Mesendoderm (in vitro differentiated cells): ENCODE data around the gene MARK4.

Source experiments
- DNase-seq: peaks from one replicate; pipeline ENCODE4 v3.0.0; 2013
- H2AK5ac ChIP-seq: 2 replicates; pipeline ENCODE4 v1.6.1; 2013; ENCODE audit warnings: low read length, inconsistent platforms
- H2BK120ac ChIP-seq: 2 replicates; pipeline ENCODE4 v1.6.1; 2013; ENCODE audit warnings: low read depth, mild to moderate bottlenecking, low read length, moderate library complexity, mixed read lengths
- H2BK15ac ChIP-seq: replicated peaks from 2 replicates; pipeline ENCODE4 v1.6.1; 2013; ENCODE audit warnings: low read depth, mild to moderate bottlenecking, moderate library complexity
- H2BK5ac ChIP-seq: 2 replicates; pipeline ENCODE4 v1.6.1; 2013; ENCODE audit warnings: low read length, inconsistent platforms
- H3K18ac ChIP-seq: 2 replicates; pipeline ENCODE4 v1.6.1; 2013; ENCODE audit warnings: mild to moderate bottlenecking, low read length, mixed read lengths
- H3K23ac ChIP-seq: one replicate; pipeline ENCODE4 v1.6.1; 2013; ENCODE audit warnings: low read length
- H3K27ac ChIP-seq: 2 replicates; pipeline ENCODE4 v1.5.1; 2013; ENCODE audit warnings: low read depth, mild to moderate bottlenecking, inconsistent platforms, low read length, moderate library complexity
- H3K27me3 ChIP-seq: 2 replicates; pipeline ENCODE4 v1.6.1; 2013; ENCODE audit warnings: low read length, control low read depth, mild to moderate bottlenecking, inconsistent platforms; ENCODE audit not compliant: insufficient read depth, poor library complexity
- H3K36me3 ChIP-seq: 2 replicates; pipeline ENCODE4 v1.6.1; 2013; ENCODE audit warnings: low read length, inconsistent platforms; ENCODE audit not compliant: control insufficient read depth, insufficient read depth
- H3K4ac ChIP-seq: one replicate; pipeline ENCODE4 v1.6.1; 2013; ENCODE audit warnings: low read depth, mild to moderate bottlenecking, low read length, moderate library complexity
- H3K4me1 ChIP-seq: 2 replicates; pipeline ENCODE4 v1.6.1; 2013; ENCODE audit warnings: low read depth, low read length, inconsistent platforms; ENCODE audit not compliant: control insufficient read depth
- H3K4me2 ChIP-seq: 2 replicates; pipeline ENCODE4 v1.6.1; 2013; ENCODE audit warnings: low read length
- H3K4me3 ChIP-seq: 2 replicates; pipeline ENCODE4 v1.5.1; 2013; ENCODE audit warnings: mild to moderate bottlenecking, low read length
- H3K56ac ChIP-seq: one replicate; pipeline ENCODE4 v1.6.1; 2013; ENCODE audit warnings: low read length
- H3K79me1 ChIP-seq: 2 replicates; pipeline ENCODE4 v1.6.1; 2013; ENCODE audit warnings: low read length, inconsistent platforms
- H3K79me2 ChIP-seq: 2 replicates; pipeline ENCODE4 v1.6.1; 2013; ENCODE audit warnings: mild to moderate bottlenecking, low read length; ENCODE audit not compliant: control insufficient read depth, insufficient read depth
- H3K9ac ChIP-seq: 2 replicates; pipeline ENCODE4 v1.6.1; 2013; ENCODE audit warnings: low read length, inconsistent platforms
- H4K5ac ChIP-seq: one replicate; pipeline ENCODE4 v1.6.1; 2013; ENCODE audit warnings: low read length
- H4K8ac ChIP-seq: one replicate; pipeline ENCODE4 v1.6.1; 2013; ENCODE audit warnings: low read depth, mild to moderate bottlenecking, control low read depth, low read length, moderate library complexity
- WGBS: extraction: QIAGEN DNeasy Blood & Tissue Kit; methylation state at CpG from one replicate; pipeline ENCODE4 v1.1.7; 2013; ENCODE audit warnings: low lambda C conversion rate, missing lambda C conversion rate; ENCODE audit not compliant: insufficient coverage; ENCODE audit errors: extremely low coverage; 5-methylcytosine and 5-hydroxymethylcytosine counted together

The MARK4 gene

GRCh38 chr19:45250216-45250831 is 747 bp upstream of the MARK4 start:
- H3K27me3 ChIP-seq, result no peaks in the 10 kb centered on the region
- H2AK5ac ChIP-seq, result no peak overlapping the region
- H4K8ac ChIP-seq, result no peak overlapping the region
- no peaks in the 10 kb centered on the region for H3K4me1 ChIP-seq
- no peak overlapping the region for H3K23ac ChIP-seq
- no peak overlapping the region for H3K18ac ChIP-seq
- peak overlapping the region; percentile 91 for H3K56ac ChIP-seq
- no peaks in the 10 kb centered on the region for H3K36me3 ChIP-seq
- H3K27ac ChIP-seq, result no peak overlapping the region
- H3K4ac ChIP-seq, result no peak overlapping the region
- H2BK120ac ChIP-seq, result no peak overlapping the region
- no peak overlapping the region for H3K4me3 ChIP-seq
- no peak overlapping the region for H4K5ac ChIP-seq
- H2BK5ac ChIP-seq, result no peak overlapping the region
- no peak overlapping the region for H2BK15ac ChIP-seq
- peaks cover 11% of the 10 kb centered on the region for H3K79me1 ChIP-seq
- peak overlapping the region; percentile 71 for H3K9ac ChIP-seq
- peak; percentile 39 for DNase-seq
- peak overlapping the region; percentile 32 for H3K4me2 ChIP-seq
- H3K79me2 ChIP-seq, result peaks cover 5% of the 10 kb centered on the region
- no CpG with 5 or more reads among the region's 14 CpGs for WGBS

DNA sequence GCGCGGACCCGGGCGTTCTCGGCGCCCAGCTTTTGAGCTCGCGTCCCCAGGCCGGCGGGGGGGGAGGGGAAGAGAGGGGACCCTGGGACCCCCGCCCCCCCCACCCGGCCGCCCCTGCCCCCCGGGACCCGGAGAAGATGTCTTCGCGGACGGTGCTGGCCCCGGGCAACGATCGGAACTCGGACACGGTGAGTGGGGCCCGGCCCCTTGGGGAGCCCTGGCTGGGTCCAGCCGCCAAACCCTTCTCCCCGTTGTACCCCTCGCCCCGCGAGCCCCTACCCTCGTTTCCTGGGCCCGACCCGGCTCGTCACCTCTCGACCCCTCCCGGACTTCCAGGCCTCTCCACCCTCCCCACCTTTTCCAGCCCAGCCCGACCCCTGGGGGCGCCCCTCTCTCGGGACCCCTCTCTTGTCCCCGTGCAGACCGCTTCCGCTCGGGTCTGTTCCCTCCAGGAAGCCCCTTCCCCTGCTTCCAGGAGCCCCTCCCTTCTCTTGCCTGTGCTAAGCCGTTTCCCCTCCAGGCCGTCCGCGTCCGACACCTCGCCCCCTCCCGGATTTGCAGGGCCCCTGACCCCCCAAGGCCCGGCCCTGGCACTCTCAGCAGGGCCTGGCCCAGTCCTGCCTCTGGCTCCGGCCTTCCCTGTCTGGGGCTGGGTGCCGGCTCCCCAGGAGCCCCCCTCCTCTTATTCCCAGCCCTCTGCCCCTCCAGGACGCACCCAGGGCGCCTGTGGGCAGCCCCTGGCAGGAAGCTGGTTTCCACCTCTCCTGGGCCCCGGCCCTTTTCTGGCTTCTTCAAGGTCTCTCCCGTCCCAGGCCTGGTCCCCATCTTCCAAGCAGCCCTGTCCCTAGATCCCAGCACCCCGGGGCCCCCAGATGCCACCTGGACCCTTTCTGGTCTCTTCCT is 632 bp downstream of the MARK4 start:
- no peaks in the 10 kb centered on the region for H3K36me3 ChIP-seq
- H3K27me3 ChIP-seq, result no peaks in the 10 kb centered on the region
- H3K4me1 ChIP-seq, result no peaks in the 10 kb centered on the region
- H3K27ac ChIP-seq, result peak overlapping the region; percentile 55
- no peak overlapping the region for H4K5ac ChIP-seq
- no peak overlapping the region for H4K8ac ChIP-seq
- H3K4ac ChIP-seq, result no peak overlapping the region
- no peak overlapping the region for H2BK15ac ChIP-seq
- peak overlapping the region; percentile 82 for H3K9ac ChIP-seq
- H2BK5ac ChIP-seq, result no peak overlapping the region
- peaks cover 14% of the 10 kb centered on the region for H3K79me1 ChIP-seq
- peaks cover 5% of the 10 kb centered on the region for H3K79me2 ChIP-seq
- DNase-seq, result peak; percentile 52
- WGBS, result no CpG with 5 or more reads among the region's 57 CpGs
- H3K4me3 ChIP-seq, result peak overlapping the region; percentile 76
- no peak overlapping the region for H3K23ac ChIP-seq
- peak overlapping the region; percentile 94 for H3K18ac ChIP-seq
- H3K4me2 ChIP-seq, result peak overlapping the region; percentile 80
- peak overlapping the region; percentile 80 for H3K56ac ChIP-seq
- H2BK120ac ChIP-seq, result no peak overlapping the region
- no peak overlapping the region for H2AK5ac ChIP-seq

- no peak overlapping the region for H2AK5ac ChIP-seq
- no peak overlapping the region for H3K9ac ChIP-seq
- no peak overlapping the region for H3K4ac ChIP-seq
- H3K4me3 ChIP-seq, result no peak overlapping the region
- no peak overlapping the region for H3K56ac ChIP-seq
- no peak overlapping the region for H4K5ac ChIP-seq
- H3K79me1 ChIP-seq, result peaks cover 14% of the 10 kb centered on the region
- H3K36me3 ChIP-seq, result no peaks in the 10 kb centered on the region
- H3K23ac ChIP-seq, result no peak overlapping the region
- no CpG with 5 or more reads among the region's 12 CpGs for WGBS
- H3K4me1 ChIP-seq, result no peaks in the 10 kb centered on the region
- no peak overlapping the region for H3K4me2 ChIP-seq
- peak; percentile 27 for DNase-seq
- no peak overlapping the region for H4K8ac ChIP-seq
- H2BK5ac ChIP-seq, result no peak overlapping the region
- no peak overlapping the region for H3K27ac ChIP-seq
- H2BK15ac ChIP-seq, result no peak overlapping the region
- H2BK120ac ChIP-seq, result no peak overlapping the region
- peaks cover 5% of the 10 kb centered on the region for H3K79me2 ChIP-seq
- H3K27me3 ChIP-seq, result no peaks in the 10 kb centered on the region
- H3K18ac ChIP-seq, result no peak overlapping the region
Measured at GRCh38 chr19:45253396-45254027, 2.4 kb downstream of the MARK4 start.

DNA sequence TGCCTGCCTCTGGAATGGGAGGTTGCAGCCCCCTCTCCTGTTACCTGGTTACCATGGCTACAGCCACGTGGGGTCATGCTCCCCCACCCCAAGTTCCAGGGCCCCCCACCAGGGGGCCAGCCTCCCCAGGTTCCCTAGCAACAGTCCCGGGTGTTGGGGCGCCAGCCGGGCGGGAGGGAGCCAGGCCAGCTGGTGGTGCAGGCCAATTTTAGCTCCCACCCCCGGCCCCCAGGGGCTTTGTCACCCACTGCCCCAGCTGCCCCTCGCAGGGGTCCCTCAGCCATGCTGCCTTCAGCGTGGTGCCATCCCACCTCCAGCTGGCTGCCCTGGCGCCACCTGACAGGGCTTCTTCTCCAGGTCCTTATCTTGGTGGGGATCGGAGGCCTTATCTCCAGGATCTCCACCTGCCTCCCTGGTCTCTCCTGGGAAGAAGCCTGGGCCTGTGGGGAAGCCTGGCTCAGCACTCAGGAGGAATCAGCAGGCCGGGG is 3.0 kb downstream of the MARK4 start:
- DNase-seq, result peak; percentile 36
- H3K4me3 ChIP-seq, result no peak overlapping the region
- H3K79me2 ChIP-seq, result peaks cover 5% of the 10 kb centered on the region

GRCh38 chr19:45255611-45256157 is 4.6 kb downstream of the MARK4 start:
- H3K4me2 ChIP-seq, result no peak overlapping the region
- no CpG with 5 or more reads among the region's 9 CpGs for WGBS
- peaks cover 5% of the 10 kb centered on the region for H3K79me2 ChIP-seq
- H2BK15ac ChIP-seq, result no peak overlapping the region
- no peak overlapping the region for H3K4me3 ChIP-seq
- no peak overlapping the region for H2BK5ac ChIP-seq
- no peak overlapping the region for H3K27ac ChIP-seq
- H3K23ac ChIP-seq, result no peak overlapping the region
- H3K9ac ChIP-seq, result no peak overlapping the region
- H3K4ac ChIP-seq, result no peak overlapping the region
- H4K8ac ChIP-seq, result no peak overlapping the region
- H3K36me3 ChIP-seq, result no peaks in the 10 kb centered on the region
- no peak for DNase-seq
- H2AK5ac ChIP-seq, result no peak overlapping the region
- H3K18ac ChIP-seq, result no peak overlapping the region
- no peaks in the 10 kb centered on the region for H3K27me3 ChIP-seq
- H3K56ac ChIP-seq, result no peak overlapping the region
- no peaks in the 10 kb centered on the region for H3K4me1 ChIP-seq
- H3K79me1 ChIP-seq, result peaks cover 14% of the 10 kb centered on the region
- no peak overlapping the region for H2BK120ac ChIP-seq
- no peak overlapping the region for H4K5ac ChIP-seq

More for the DNA sequence above, 3.0 kb downstream of the MARK4 start:
- Histone ChIP-seq H3K36me3 (no peaks in the 10 kb centered on the region), H2BK5ac (no peak overlapping the region), H3K79me1 (peaks cover 14% of the 10 kb centered on the region), H2AK5ac (no peak overlapping the region), H2BK120ac (no peak overlapping the region), H3K27ac (no peak overlapping the region), H3K56ac (no peak overlapping the region), H4K5ac (no peak overlapping the region), H3K27me3 (no peaks in the 10 kb centered on the region), H3K4me2 (no peak overlapping the region), H3K9ac (no peak overlapping the region), H3K4me1 (no peaks in the 10 kb centered on the region), H3K18ac (no peak overlapping the region), H3K4ac (no peak overlapping the region), H2BK15ac (no peak overlapping the region), H4K8ac (no peak overlapping the region), H3K23ac (no peak overlapping the region)
- WGBS, result no CpG with 5 or more reads among the region's 11 CpGs
